ENCODE data around the gene NBR1.
"Not testable (repeated sequence)": the region's sequence is repeated elsewhere in the genome, so short reads cannot be mapped to it uniquely, and the experiment has no call there.

NBR1 gene

DNA sequence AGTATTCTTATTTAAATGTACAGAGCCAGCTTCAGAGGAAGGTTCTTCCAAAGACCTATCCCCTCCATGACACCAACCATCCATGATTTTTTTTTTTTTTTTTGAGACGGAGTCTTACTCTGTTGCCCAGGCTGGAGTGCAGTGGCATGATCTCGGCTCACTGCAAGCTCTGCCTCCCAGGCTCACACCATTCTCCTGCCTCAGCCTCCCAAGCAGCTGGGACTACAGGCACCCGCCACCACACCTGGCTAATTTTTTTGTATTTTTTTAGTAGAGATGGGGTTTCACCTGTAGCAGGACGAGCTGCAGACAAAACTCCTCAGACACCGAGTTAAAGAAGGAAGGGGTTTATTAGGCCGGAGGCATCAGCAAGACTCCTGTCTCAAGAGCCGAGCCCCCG lies 11.1 kb upstream of the NBR1 start:
- not testable (repeated sequence) for DNase-seq

DNA sequence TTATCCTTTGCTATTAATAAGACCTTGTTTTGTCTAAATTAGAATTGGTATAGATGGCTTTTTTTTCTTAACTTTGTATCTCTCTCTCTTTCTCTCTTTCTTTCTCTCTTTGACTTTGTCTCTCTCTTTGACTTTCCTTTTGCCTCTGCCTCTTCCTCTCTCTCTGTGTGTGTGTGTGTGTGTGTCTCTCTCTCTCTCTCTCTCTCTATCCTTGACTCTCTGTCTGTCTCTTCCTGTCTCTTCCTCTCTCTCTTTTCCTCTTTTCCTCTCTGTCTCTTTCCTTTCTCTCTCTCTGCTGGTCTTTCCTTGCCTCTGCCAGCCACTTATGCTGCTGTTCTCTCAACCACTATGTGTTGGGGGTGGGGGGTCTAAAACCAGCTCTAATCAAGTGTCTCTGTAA lies 5.0 kb upstream of the NBR1 start:
- not testable (repeated sequence) for DNase-seq

DNA sequence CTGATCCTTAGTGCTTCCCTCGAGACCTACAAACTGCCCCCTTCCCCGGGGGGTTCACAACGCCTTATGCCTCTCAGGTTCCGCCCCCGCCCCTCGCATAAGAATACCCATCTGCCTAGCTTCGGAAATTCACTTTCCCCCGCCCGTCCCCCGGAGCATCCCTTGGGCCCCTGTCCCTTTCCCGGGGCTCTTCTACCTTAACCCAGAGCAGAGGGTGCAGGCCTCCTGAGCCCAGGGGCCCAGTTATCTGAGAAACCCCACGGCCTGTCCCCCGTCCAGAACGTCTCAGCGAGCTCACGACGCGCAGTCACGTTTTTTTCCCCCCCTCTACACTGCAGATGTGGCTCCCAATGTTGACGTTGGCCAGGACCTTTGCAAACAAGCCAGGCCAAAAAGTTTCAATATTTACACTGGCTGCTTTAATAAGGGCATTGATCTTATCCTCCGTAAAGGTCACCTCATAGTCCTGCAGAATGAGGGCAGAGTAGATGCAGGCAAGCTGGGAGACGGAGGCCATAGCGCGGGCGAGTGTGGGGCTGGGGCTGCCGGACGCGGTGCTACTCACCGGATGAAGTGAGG lies 1.4 kb upstream of the NBR1 start:
- no peak for DNase-seq

DNA sequence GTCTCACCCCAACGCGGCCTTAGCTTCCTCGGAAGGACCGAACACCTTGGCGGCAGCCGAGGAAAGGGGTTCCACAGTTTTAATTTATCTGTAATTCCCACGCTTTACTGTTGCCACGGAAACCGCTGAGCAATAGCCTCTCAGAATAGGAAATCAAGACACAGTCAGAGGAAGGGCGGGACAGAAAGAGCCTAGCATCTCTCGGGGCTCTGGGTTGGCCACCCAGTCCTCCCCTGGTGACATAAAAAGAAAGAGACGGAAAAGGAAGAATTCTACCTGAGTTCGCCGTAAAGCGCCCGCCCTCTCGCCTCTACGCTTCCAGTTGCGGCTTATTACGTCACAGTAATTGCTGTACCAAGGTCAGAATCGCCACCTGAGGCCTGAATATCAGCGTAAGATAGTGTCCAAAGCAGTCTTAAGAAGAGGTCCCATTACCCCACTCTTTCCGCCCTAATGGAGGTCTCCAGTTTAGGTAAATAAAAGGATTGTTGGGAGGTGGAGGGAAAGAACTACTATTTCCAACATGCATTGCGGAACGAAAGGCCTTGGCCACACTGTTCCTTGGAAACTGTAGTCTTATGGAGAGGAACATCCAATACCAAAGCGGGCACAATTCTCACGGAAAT lies 761 bp upstream of the NBR1 start:
- peak; percentile 96 for DNase-seq

DNA sequence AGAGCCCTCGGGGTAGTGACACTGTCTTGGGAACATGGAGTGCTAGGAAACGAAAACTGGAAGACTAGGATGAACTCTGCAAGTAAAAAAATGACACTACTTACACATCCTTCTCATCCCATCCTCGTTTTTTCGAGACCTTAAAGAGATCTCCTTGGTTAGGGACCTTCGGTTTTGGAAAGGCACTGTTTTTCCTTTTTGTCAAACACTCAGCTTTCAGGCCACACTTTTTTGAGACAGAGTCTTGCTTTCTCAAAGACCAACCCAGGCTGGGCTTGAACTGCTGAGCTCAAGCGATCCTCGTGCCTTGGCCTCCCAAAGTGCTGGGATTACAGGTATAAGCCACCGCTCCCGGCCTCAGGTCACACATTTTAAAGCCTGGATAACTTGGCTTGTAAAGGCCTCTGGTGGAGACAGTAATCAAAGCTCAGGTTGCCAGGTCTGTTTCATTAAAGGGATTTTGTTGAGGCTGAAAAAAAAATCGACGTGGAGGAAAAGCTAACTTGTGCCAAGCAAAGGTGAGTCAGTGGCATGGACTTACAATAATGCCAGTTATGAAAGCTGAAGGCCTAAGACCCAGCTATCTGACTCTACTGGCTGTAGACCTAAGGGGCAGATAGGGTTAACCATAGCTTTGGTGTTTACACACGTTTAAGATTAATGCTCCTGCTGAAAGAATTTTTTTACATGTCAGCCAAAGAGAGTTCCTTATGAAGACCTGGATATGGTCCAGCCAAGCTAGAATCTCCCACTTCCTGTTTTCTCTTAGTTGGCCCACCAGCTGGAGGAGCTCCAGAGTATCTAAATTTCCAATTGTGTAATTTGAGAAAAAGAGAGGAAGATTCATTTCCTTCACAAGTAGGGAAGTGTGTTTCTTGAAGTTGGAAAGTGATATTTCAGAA lies 823 bp downstream of the NBR1 start:
- DNase-seq, result no peak

DNA sequence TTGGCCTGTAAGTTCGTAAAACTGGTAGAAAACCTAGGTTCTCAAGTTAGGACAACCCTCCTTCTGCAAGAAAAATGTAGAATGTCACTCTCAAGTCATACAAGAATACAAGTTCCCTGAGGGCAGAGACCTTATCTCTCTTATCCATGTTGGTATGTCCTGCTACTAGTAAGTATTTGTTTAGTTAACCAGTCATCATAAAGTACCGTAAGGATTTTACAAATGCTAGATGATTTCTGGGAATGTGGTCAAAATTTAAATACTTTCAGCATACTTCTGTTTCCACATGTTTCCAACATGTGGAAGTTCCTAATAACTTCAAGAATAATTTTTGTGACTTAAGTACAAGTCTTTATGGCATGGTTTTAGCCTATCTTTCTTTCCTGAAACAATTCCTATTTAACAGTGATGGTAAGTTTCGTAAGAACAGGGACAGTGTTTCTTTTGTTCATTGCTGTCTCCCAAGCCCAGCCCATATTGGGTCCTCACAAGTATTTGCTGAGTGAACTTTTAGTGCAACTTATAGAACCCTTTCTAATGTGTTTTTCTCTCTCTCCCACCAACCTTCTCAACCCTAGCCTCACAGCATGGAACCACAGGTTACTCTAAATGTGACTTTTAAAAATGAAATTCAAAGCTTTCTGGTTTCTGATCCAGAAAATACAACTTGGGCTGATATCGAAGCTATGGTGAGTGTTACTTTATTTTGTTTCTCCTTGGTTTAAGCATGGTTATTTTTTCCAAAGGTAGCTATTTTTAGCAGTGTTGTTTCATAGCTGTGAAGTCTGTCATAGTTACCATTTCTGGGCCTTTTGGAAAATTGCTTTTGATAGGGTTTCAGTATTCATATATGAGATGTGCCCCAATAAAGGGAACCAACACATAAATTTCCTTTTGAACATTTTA lies 4.5 kb downstream of the NBR1 start:
- no peak for DNase-seq

DNA sequence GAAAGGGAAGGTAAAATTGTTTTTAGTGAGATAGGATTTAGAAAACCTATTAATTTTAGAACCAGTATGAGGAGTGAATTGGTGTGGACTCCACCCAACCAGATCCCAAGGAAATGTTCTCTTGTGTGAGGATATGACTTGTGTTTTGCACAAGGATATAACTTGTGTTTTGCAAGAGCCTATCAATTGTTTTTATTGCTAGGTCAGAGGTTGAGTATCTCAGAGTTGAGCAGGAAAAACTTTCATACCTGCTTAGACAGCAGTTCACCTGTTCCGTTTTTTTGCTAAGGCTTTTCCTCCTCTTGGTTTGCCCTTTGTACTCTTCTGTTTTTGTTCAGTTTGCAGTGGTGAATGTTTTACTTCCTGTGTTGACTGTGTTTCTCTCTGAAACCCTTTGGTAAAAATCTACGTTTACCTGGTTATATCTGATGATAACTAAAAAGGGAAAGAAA lies 5.1 kb downstream of the NBR1 start:
- DNase-seq, result no peak

DNA sequence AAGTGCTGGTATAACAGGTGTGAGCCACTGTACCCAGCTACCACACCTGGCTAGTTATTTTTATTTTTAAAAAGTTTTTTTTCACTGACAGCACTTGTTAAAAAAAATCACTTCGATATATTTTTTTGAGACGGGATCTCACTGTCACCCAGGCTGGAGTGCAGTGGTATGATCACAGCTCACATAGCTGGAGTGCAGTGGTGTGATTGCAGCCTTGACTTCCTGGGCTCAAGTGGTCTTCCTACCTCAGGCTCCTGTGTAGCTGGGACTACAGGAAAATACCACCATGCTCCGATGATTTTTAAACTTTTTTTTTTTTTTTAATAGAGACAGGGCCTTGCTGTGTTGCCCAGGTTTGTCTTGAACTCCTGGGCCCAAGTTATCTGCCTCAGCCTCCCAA lies 12.9 kb downstream of the NBR1 start:
- no peak for DNase-seq

DNA sequence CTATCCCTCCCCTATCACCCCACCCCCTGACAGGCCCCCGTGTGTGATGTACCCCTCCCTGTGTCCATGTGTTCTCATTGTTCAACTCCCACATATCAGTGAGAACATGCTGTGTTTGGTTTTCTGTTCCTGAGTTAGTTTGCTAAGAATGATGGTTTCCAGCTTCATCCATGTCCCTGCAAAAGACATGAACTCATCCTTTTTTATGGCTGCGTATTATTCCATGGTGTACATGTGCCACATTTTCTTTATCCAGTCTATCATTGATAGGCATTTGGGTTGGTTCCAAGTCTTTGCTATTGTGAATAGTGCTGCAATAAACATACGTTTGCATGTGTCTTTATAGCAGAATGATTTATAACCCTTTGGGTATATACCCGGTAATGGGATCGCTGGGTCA lies 15.6 kb downstream of the NBR1 start:
- DNase-seq, result not testable (repeated sequence)

DNA sequence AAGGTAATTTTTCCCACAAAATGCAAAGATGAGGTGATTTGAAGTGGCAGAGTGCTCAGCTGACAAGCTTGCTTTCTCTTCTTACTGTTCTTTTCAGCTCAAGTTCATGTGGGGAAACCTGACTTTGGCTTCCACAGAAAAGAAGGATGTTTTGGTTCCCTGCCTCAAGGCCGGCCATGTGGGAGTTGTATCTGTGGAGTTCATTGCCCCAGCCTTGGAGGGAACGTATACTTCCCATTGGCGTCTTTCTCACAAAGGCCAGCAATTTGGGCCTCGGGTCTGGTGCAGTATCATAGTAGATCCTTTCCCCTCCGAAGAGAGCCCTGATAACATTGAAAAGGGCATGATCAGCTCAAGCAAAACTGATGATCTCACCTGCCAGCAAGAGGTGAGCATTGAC lies 22.2 kb downstream of the NBR1 start:
- DNase-seq, result no peak

DNA sequence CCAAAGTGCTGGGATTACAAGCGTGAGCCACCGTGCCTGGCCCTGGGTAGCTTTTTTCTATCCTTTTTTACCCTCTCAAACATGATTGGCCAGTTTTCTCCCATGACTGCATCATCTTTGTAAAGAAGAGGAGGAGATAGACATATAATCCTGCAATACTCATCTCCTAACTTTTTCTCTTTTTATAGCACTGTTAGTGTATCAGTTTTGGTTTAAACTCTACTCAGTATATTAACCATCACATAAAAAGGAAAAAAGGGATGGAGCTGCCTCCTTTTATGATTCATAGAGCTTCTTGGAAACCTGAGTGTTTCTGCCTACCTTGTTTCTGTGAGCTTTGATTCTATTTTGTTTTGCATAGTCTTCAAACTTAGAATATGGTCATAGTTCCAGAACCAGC lies 28.6 kb downstream of the NBR1 start:
- DNase-seq, result no peak

DNA sequence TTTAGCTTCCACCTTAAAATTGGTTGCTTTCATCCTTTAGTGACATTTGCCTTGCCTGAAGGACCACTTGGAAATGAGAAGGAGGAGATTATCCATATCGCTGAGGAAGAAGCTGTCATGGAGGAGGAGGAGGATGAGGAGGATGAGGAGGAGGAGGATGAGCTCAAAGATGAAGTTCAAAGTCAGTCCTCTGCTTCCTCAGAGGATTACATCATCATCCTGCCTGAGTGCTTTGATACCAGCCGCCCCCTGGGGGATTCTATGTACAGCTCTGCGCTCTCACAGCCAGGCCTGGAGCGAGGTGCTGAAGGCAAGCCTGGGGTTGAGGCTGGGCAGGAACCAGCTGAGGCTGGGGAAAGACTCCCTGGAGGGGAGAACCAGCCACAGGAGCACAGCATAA lies 29.1 kb downstream of the NBR1 start:
- no peak for DNase-seq

DNA sequence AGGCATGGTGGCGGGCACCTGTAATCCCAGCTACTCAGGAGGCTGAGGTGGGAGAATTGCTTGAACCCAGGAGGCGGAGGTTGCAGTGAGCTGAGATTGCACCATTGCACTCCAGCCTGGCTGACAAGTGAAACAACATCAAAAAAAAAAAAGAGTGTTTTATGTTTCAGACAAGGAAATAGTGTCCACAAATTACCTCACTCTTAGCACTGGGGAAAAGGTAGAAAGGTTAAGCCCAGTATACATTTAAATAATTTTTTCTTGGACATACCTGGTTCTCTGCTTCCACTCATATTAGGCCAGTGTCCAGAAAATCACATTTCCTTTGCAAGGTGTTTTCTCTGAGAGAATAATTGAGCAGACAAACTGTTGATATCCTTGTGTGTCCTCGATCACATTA lies 32.0 kb downstream of the NBR1 start:
- DNase-seq, result not testable (repeated sequence)

DNA sequence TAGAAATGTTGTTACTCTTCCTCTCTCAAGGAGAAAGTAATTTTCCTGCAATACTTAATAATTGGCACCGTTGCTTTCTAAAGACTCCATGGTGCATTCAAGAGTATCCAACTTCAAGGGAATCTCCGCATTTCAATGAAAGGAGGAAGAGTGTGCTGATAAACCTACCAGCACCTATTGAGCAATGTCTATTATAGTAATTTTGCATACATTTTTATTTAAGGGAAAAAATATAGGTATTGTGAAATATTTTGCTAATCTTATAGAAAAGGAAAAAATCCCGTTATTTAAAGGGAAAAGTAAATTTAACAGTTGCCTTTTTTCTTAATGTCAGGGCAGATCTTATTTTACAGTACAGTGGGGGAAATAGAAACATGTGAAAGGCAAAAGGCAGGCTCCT lies 39.6 kb downstream of the NBR1 start:
- no peak for DNase-seq

DNA sequence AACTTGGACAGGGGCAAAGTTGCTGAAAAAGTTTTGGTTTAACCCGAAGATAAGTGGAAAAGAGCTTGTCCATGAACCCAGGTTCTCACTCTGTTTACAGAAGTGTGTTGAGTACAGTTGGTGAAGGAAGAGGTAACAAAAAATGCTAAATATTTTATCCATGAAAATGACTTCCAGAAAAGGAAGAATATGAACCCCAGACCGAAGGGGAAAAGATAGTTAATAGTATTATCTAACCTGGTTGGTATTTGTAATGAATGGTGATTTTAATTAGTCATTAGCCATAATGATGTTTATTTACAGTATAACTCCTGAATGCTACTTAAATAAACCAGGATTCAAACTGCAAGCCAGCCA lies 40.1 kb downstream of the NBR1 start:
- DNase-seq, result no peak

DNA sequence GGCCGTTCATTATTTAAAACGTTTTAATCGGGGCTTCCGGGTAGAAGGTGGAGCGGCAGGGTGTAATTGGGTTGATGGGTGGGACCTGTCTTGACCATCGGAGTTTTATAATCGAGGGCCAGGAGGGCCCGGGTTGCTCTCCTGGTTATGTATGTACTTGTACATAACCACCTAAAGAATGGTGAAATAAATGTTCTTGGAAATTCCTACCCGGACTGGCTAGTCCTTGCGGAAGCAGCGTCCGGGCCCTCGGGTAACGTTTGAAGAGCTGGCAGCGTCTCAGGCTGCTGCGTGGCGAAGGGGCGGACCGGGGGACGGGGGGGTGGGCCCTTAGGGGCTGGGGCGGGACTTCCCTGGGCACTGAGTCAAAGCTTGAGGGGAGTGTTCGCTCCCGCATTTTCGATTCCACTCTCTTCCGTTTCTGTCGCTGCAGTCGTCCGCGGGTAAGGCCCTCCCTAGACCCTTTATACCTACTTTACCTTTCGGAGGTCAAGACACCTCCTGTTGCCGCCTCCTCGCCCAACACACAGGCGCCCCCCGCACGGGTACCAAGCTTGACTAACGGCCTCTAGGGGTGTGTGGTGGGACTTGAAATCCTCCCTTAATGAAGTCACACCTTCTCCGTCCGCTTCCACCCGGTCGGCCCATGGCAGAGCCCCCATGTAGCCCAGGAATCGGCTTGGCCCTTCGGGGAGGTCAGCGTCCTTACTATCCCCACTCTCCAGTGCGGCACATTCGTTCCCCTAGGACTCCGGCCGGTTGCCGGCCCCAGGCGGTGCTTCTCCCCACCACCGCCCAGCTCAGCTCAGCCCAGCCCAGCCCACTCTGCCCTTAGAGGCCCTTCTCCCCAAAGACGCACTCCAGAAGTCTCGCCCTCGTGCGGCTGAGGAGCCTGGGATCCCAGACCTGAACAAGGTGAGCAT lies 40.7 kb downstream of the NBR1 start, which contains the start of gene TMEM106A:
TSS of gene TMEM106A (plus strand) at position 396 of the 923 bp plus-strand sequence. CDS start 1,167 bp downstream, outside the sequence.
- DNase-seq, result no peak

DNA sequence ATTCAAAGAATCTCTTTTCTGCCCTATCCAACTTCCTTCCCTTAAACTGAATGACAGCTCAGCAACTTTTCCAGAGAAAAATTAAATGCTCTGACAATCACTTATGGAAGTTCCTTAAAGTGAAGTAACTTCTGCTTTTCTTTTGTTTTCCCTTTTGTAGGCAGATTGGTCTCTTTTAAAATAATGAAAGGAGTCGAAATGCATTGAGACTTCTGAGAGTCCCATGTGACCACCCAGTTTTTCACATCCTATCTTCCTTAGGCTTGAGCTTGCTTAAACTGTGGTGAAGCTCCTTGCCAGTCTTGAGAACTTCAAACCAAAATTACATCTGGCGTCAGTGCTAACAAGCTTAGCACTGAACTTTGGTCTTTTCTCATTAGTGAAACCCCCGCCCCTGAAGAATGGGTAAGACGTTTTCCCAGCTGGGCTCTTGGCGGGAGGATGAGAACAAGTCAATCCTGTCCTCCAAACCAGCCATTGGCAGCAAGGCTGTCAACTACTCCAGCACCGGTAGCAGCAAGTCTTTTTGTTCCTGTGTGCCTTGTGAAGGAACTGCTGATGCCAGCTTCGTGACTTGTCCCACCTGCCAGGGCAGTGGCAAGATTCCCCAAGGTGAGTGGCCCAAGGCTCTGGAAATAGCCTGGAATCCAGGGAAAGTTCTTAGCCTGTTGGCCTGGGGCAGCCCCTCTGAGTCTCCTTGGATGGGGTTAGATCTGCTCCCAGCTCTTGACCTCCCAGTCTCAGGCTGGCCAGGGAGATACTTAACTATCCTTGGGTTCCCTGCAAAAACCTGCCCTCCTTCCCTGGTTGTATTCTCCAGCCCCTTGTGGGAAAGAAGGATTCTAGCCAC lies 41.9 kb downstream of the NBR1 start:
- no peak for DNase-seq

DNA sequence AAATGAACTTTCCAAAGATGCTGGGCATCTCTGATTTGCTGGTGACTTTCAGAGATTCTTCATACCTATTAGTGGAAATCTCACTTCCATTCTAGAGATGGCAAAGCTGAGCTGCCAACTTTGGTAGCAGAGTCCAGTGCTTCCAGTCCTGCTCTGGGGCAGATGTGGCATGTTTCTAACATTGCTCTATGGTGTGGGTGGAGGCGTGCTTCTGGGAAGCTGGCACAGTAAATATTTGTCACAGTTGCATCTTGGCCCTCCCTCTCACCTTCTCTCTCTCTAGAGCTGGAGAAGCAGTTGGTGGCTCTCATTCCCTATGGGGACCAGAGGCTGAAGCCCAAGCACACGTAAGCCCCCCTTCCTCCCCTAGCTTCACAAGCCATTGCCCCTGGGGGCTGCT lies 42.5 kb downstream of the NBR1 start:
- no peak for DNase-seq

DNA sequence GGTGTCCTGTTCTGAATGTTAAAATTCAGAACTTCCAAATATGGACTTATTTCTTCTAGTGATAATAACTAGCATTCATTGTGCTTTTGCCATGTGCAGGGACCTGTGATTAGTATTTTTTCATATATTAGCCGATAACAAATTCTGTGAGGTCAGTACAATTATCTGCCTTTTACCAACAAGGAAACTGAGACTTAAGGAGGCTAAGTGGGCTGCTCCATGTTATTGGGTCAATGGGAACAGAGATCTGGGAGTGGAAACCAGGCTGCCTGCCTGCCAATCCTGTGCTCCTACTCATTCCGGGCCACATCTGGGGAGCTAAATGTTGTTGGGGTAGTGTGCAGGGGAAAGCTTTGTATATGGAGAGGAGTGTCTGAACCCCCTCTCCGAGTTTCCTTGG lies 44.3 kb downstream of the NBR1 start:
- no peak for DNase-seq

DNA sequence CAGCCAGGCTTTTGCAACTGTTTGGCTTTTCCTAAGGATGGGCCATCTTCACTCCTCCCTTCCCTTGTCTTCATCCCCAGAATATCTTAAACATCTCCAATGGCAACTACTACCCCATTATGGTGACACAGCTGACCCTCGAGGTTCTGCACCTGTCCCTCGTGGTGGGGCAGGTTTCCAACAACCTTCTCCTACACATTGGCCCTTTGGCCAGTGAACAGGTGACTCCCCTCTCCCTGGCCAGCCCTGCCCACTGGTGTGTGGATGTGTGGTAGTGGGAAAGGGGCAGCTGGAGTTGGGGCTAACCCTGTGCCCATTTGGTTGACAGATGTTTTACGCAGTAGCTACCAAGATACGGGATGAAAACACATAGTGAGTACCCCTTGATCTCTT lies 45.4 kb downstream of the NBR1 start:
- no peak for DNase-seq

Data from NCI-H1436 treated with DMSO at 0.1 percent for 48 hours (cell line).